Right renal cortex interstitium (tissue), 3 donors: ENCODE measurements around the gene C1orf185. TPM values are rescaled to one million over a fixed set of nuclear protein-coding genes. Genes with fewer than 3 reads are reported as not detected.

Experiments used
- polyA plus RNA-seq, 3 donors: library from polyadenylated mRNA; unstranded; fragments of 120-200 nt; gene quantifications; one replicate each; pipeline ENCODE4 v1.2.1, GENCODE V29; 2013; ENCODE audit not compliant: insufficient read length in 3 of 3

The C1orf185 gene
- polyA plus RNA-seq, 3 donors = not detected

Other genes starting within 250 kb of the C1orf185 start
- gene FAF1, start 142.0 kb upstream of the C1orf185 start, polyA plus RNA-seq = 10 to 100 TPM; 69.2 to 76.7 (median 73.4) TPM
- gene CDKN2C, start 132.0 kb upstream of the C1orf185 start, polyA plus RNA-seq = 10 to 100 TPM in 2 of 3 donors, 1 to 10 TPM in 1; 9.3 to 11.7 (median 10.7) TPM
- gene RNF11, start 134.0 kb downstream of the C1orf185 start, polyA plus RNA-seq = 100 to 1,000 TPM; 135 to 150 (median 139) TPM
- 1 to 10 TPM; 7.5 to 9.9 (median 9.1) TPM for gene TTC39A, start 228.3 kb downstream of the C1orf185 start, polyA plus RNA-seq